ENCODE measurements around the gene SPRY4.
"Not testable (repeated sequence)": the region's sequence is repeated elsewhere in the genome, so short reads cannot be mapped to it uniquely, and the experiment has no call there.

The SPRY4 gene

GRCh38 chr5:142313682-142314081, 11.1 kb downstream of the SPRY4 start:
- DNase-seq: no peak

- no peak for DNase-seq
Measured at GRCh38 chr5:142313275-142313674, 11.5 kb downstream of the SPRY4 start.

GRCh38 chr5:142312399-142312798, 12.4 kb downstream of the SPRY4 start:
- DNase-seq: no peak

- no peak for DNase-seq
Measured at GRCh38 chr5:142311725-142312124, 13.1 kb downstream of the SPRY4 start.

- DNase-seq: no peak
Measured at GRCh38 chr5:142310803-142311202, 14.0 kb downstream of the SPRY4 start.

GRCh38 chr5:142309747-142310318, 15.0 kb downstream of the SPRY4 start:
- no peak for DNase-seq

GRCh38 chr5:142308358-142308757, 16.5 kb downstream of the SPRY4 start:
- no peak for DNase-seq

- DNase-seq: no peak
Measured at GRCh38 chr5:142307146-142307890, 17.5 kb downstream of the SPRY4 start.

- no peak for DNase-seq
Measured at GRCh38 chr5:142306077-142306502, 18.7 kb downstream of the SPRY4 start.

- DNase-seq: no peak
Measured at GRCh38 chr5:142305211-142305610, 19.6 kb downstream of the SPRY4 start.

- no peak for DNase-seq
Measured at GRCh38 chr5:142304013-142304701, 20.7 kb downstream of the SPRY4 start.

- DNase-seq: no peak
Measured at GRCh38 chr5:142303565-142303964, 21.3 kb downstream of the SPRY4 start.

GRCh38 chr5:142301540-142301939, 23.3 kb downstream of the SPRY4 start:
- no peak for DNase-seq

GRCh38 chr5:142300677-142301076, 24.1 kb downstream of the SPRY4 start:
- DNase-seq: no peak

GRCh38 chr5:142298789-142299188, 26.0 kb downstream of the SPRY4 start:
- no peak for DNase-seq

- not testable (repeated sequence) for DNase-seq
Measured at GRCh38 chr5:142297786-142298185, 27.0 kb downstream of the SPRY4 start.

GRCh38 chr5:142296914-142297417, 27.9 kb downstream of the SPRY4 start:
- no peak for DNase-seq

- DNase-seq: no peak
Measured at GRCh38 chr5:142295960-142296860, 28.6 kb downstream of the SPRY4 start.

GRCh38 chr5:142295084-142295758, 29.6 kb downstream of the SPRY4 start:
- no peak for DNase-seq

- no peak for DNase-seq
Measured at GRCh38 chr5:142293486-142293885, 31.3 kb downstream of the SPRY4 start.

GRCh38 chr5:142292808-142293207, 32.0 kb downstream of the SPRY4 start:
- DNase-seq: no peak

GRCh38 chr5:142292249-142292648, 32.6 kb downstream of the SPRY4 start:
- no peak for DNase-seq

Data from NCI-H2081 treated with DMSO at 0.1 percent for 48 hours (cell line).